ENCODE results near the gene KRT71.

The KRT71 gene

DNA sequence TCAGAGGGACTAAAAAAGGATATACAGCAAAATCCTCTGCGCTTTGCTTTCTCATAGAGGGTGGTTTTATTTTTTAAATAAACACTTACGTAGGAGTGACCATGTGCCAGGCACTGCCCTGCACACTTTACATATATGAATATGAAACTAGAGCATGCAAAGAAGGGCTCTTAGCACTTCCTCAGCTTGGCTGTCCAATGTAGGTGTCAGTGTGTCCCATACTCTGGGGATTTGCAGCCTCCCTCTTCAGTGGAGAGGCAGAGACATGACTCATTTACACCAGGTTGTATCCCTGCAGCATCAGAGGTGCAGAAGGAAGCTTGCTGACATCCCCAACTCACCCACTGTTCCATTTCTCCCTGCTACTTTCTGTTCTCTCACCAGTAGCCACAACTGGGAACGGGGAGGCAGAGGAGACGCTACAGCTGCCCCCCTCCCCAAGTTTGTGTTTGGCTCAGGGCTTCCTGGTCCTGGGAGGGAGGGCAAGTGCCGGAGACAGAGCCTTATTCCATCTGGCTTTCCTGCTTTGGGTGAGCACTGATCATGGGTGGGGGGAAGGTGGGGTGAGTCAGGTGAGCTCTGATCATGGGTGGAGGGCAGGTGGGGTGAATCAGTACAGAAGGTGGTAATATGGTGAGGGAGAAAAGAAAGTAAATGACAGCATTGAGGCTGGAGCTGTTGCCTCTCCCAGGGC is 27.9 kb downstream of the KRT71 start:
- Histone ChIP-seq H4K20me1 (ENCODE audit: insufficient read depth, low read length, poor library complexity, severe bottlenecking) (no peaks in the 10 kb centered on the region), H2AFZ (ENCODE audit: low read length) (no peak overlapping the region), H3K9ac (ENCODE audit: low read depth, low read length, poor library complexity, severe bottlenecking) (no peak overlapping the region), H3K4me1 (ENCODE audit: insufficient read depth, low read length, poor library complexity, severe bottlenecking) (peaks cover 7% of the 10 kb centered on the region), H3F3A (ENCODE audit: low read depth) (no peaks in the 10 kb centered on the region), H3K9me2 (replicated peaks; ENCODE audit: low read depth, low read length) (no peaks in the 10 kb centered on the region), H3K27me3 (ENCODE audit: insufficient read depth, low read length, poor library complexity, severe bottlenecking) (no peaks in the 10 kb centered on the region), H3K36me3 (ENCODE audit: insufficient read depth, low read length) (no peaks in the 10 kb centered on the region), H3K9me3 (ENCODE audit: insufficient read depth, low read depth, low read length) (no peaks in the 10 kb centered on the region), H3K4me3 (ENCODE audit: low read length, poor library complexity, severe bottlenecking) (no peak overlapping the region), H3K4me2 (ENCODE audit: low read depth, low read length, poor library complexity, severe bottlenecking) (no peak overlapping the region), H3K79me2 (ENCODE audit: insufficient read depth, low read length) (no peaks in the 10 kb centered on the region)
- no peak for TF ChIP-seq EZH2phosphoT487 (IDR thresholded peaks at IDR 0.05; ENCODE audit: borderline replicate concordance)
- TF ChIP-seq, protein P1, sequence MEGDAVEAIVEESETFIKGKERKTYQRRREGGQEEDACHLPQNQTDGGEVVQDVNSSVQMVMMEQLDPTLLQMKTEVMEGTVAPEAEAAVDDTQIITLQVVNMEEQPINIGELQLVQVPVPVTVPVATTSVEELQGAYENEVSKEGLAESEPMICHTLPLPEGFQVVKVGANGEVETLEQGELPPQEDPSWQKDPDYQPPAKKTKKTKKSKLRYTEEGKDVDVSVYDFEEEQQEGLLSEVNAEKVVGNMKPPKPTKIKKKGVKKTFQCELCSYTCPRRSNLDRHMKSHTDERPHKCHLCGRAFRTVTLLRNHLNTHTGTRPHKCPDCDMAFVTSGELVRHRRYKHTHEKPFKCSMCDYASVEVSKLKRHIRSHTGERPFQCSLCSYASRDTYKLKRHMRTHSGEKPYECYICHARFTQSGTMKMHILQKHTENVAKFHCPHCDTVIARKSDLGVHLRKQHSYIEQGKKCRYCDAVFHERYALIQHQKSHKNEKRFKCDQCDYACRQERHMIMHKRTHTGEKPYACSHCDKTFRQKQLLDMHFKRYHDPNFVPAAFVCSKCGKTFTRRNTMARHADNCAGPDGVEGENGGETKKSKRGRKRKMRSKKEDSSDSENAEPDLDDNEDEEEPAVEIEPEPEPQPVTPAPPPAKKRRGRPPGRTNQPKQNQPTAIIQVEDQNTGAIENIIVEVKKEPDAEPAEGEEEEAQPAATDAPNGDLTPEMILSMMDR (conservative IDR thresholded peaks at IDR 0.05; ENCODE audit: low read length): no peak

DNA sequence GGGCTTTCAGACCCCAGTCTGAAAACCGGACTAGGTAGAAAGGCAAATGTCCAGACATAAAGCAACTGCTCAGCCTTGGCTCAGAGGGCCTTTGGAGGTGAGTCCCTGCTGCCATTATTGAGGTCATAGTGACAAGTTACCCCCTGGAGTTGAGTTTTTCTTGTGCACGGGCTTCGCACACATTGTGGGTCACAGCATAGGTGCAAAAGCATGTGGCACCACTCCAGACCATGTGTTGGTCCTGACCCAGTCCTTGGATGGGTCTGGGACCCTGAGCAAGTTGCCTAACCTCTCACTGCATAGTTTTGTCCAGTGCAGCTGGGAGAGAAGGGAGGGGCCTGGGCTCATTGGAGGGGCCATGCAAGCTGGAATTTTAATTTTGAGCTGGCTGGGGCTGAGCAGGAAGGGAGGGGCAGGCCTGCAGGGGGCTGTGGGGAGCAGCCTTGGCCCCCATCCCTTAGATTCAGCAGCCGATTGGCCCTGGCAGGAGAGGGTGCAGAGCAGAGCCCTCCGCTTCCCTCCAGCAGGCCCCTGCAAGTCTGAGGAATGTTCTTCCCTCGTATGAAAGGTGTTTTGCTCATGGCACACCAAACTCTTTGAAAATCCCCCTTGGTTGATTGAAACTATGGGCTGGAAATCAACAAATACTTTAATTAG is 28.6 kb downstream of the KRT71 start:
- Histone ChIP-seq H3K4me3 (ENCODE audit: low read length, poor library complexity, severe bottlenecking) (no peak overlapping the region), H3K79me2 (ENCODE audit: insufficient read depth, low read length) (no peaks in the 10 kb centered on the region), H3K9me2 (replicated peaks; ENCODE audit: low read depth, low read length) (no peaks in the 10 kb centered on the region), H3K36me3 (ENCODE audit: insufficient read depth, low read length) (no peaks in the 10 kb centered on the region), H3F3A (ENCODE audit: low read depth) (no peaks in the 10 kb centered on the region), H3K9me3 (ENCODE audit: insufficient read depth, low read depth, low read length) (no peaks in the 10 kb centered on the region), H3K27me3 (ENCODE audit: insufficient read depth, low read length, poor library complexity, severe bottlenecking) (no peaks in the 10 kb centered on the region), H3K9ac (ENCODE audit: low read depth, low read length, poor library complexity, severe bottlenecking) (no peak overlapping the region), H3K4me1 (ENCODE audit: insufficient read depth, low read length, poor library complexity, severe bottlenecking) (peaks cover 7% of the 10 kb centered on the region), H4K20me1 (ENCODE audit: insufficient read depth, low read length, poor library complexity, severe bottlenecking) (no peaks in the 10 kb centered on the region), H2AFZ (ENCODE audit: low read length) (no peak overlapping the region), H3K4me2 (ENCODE audit: low read depth, low read length, poor library complexity, severe bottlenecking) (no peak overlapping the region)
- TF ChIP-seq, protein P1 (conservative IDR thresholded peaks at IDR 0.05; ENCODE audit: low read length): no peak
- no peak for TF ChIP-seq EZH2phosphoT487 (IDR thresholded peaks at IDR 0.05; ENCODE audit: borderline replicate concordance)

DNA sequence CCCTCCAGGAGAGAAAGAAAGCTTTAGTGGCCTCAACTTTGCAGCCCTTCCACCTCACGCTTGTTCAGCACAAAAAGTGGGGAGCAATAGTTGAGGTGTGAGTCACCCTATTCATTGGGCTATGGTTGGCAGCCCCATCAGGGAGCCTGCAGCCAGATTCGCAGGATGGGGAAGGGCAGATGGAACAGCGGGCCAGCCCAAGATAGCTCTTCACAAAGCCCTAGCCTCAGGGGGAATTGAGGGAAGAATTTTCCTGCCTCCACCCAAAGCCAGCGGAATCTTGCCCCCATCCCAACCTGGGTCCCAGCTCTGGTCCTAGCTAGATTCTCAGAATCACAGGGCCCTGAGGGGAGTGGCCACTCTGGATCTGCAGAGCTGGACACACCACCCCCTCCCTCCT is 29.1 kb downstream of the KRT71 start:
- H3K79me2 ChIP-seq (ENCODE audit: insufficient read depth, low read length): no peaks in the 10 kb centered on the region
- no peak overlapping the region for H2AFZ ChIP-seq (ENCODE audit: low read length)
- no peak for TF ChIP-seq EZH2phosphoT487 (IDR thresholded peaks at IDR 0.05; ENCODE audit: borderline replicate concordance)
- TF ChIP-seq, protein P1 (conservative IDR thresholded peaks at IDR 0.05; ENCODE audit: low read length): no peak
- H3K27me3 ChIP-seq (ENCODE audit: insufficient read depth, low read length, poor library complexity, severe bottlenecking): no peaks in the 10 kb centered on the region
- H3K9me3 ChIP-seq (ENCODE audit: insufficient read depth, low read depth, low read length): no peaks in the 10 kb centered on the region
- no peaks in the 10 kb centered on the region for H3K9me2 ChIP-seq (replicated peaks; ENCODE audit: low read depth, low read length)
- no peaks in the 10 kb centered on the region for H4K20me1 ChIP-seq (ENCODE audit: insufficient read depth, low read length, poor library complexity, severe bottlenecking)
- H3K9ac ChIP-seq (ENCODE audit: low read depth, low read length, poor library complexity, severe bottlenecking): no peak overlapping the region
- H3K4me1 ChIP-seq (ENCODE audit: insufficient read depth, low read length, poor library complexity, severe bottlenecking): peaks cover 7% of the 10 kb centered on the region
- no peak overlapping the region for H3K4me2 ChIP-seq (ENCODE audit: low read depth, low read length, poor library complexity, severe bottlenecking)
- H3K36me3 ChIP-seq (ENCODE audit: insufficient read depth, low read length): no peaks in the 10 kb centered on the region
- H3K4me3 ChIP-seq (ENCODE audit: low read length, poor library complexity, severe bottlenecking): no peak overlapping the region
- no peaks in the 10 kb centered on the region for H3F3A ChIP-seq (ENCODE audit: low read depth)

Data from Loucy (cell line).